NCI-H1092 (cell line): Measurements from ENCODE around the gene TMEM208.
A peak's percentile ranks its signal among the peaks of the same experiment; 100 is the strongest.

ENCODE experiments used
- DNase-seq: peaks from one replicate; lab custom pipeline; 2025; lab: John Stamatoyannopoulos, UW

TMEM208 gene

GRCh38 chr16:67236563-67237395 lies 9.8 kb downstream of the TMEM208 start:
- no peak for DNase-seq

DNA sequence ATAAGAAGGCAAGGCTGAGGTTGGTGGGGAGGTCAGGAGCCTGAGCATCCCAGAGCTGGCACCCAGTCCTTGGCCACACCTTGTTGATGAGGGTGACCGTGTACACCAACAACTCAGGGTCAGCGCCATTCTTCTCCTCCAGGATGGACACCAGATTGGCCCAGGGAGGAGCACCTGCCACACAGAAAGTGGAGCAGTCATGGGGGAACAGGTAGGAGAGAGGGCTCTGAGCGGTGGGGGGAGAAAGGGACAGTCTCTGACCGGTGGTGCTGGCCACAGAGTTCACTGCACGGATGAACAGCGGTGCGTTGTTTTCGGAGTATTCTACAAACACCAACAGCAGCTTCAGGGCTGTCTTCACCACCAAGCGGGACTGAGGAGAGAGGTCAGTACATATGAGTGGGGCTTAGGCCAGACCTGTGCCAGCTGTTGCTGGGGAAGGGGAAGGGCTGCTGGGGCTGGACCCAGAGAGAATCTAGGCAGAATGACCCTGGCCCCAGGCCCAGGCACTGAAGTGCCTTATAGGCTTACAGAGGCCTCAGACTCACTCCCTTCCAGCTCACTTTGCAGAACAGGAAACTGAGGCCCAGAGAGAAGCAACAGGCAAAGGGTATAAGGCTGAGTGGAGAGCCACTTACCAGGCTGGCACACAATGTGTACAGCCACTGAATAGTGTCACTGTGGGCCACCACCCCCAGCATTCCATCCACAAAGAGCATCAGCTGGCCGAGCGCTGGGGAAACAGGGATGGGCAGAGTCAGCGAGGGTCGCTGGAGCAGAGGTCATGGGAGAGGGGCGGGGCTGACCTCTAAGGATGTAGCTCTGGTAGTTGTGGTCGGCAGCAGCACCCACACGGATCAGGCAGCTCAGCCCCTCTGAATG lies 10.7 kb downstream of the TMEM208 start:
- no peak for DNase-seq

GRCh38 chr16:67238278-67238575 lies 11.3 kb downstream of the TMEM208 start:
- DNase-seq = no peak

DNA sequence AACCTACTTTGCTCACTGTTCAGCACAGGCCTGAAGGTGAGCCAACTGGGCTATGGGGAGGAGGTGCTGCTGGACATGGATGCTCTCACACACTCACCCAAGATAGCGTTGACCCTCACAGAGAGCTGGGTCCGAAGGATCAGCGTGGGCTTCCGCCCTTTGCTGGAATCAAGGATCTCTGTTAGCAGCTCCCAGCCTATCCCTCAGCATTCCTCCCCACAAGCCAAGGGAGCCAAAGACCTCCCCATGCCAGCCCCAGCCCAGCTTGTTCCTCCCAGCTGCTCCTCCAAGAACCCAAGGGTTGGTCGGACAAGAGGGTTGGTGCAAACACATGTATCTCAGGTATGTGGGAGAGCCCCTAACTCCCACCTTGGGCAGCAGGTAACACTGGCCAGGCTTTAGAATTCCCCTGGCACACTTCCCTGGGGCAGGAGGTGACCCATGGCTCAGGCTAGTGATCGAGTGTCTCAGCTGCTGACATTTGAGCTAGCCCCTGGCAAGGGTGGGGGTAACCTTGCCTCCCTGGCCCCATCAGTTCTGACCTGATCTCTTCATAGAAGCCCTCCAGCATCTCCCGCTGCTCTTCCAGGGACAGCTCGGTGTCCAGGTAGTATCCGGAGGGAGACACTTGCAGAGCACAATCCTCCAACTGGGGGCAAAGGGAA lies 12.0 kb downstream of the TMEM208 start:
- no peak for DNase-seq

GRCh38 chr16:67240506-67240905 lies 13.6 kb downstream of the TMEM208 start:
- DNase-seq = no peak

GRCh38 chr16:67241008-67241900 lies 14.3 kb downstream of the TMEM208 start:
- DNase-seq = no peak

DNA sequence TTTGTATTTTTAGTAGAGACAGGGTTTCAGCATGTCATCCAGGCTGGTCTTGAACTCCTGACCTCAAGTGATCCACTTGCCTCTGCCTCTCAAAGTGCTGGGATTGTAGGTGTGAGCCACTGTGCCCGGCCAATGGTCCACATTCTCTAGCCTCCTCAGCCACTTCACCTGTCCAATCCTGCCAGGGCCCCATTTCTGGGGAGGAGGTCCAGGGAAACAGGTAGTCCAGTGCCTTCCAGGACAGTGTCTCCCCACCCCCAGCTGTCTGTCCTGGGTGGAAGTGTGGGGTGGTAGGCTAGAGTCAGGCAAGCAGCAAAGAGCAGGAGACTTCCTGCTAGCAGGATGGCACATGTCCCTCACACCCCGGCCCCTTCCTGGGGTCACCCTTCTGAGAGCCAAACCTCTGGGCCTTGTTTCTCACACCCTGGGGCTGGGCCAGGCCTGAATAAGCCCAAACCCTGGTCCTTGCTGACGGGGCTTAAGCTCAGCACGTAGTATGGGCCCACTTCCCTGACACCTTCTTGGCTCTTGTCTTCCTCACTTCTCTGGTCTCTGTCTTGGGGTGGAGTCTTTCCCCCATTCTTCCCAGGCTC lies 15.3 kb downstream of the TMEM208 start:
- DNase-seq = no peak

GRCh38 chr16:67243481-67243880 lies 16.6 kb downstream of the TMEM208 start:
- DNase-seq = no peak

DNA sequence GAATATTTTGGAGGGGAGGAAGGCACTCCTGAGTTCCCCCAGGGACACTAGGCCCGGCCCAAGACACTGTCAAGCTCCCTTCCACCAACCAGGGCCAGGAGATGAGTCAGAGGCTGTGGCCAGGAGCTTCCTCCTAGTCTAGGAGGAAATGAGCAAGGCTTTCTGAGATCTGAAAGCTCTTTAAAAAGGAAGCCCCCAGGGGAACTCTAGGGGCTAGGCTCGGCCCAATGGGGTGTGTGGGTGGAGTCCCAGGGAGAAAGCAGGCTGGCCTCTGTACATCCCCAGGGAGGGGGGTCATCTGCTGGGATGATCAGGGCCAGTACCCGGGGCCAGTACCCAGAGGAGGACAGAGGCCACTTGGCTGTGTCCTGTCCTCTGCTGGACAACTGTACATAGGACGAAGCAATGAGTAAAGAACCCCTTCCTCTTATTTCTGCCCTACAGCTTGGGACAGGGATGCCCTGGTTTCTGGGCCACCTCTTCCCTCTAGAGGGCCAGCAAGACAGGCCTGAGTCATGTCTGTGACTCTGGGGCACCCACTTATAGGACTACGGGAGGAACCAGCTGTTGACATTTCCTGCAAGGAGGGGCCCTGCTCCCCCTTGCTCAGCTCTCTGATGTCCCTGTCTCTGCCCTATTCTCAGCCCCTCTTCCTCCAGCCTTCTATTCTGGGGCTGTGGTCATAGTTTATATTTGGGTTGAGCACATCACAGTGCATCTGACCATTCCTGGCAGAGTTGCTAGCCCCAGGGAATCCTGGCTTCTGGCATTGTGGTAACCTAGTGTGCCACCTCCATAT lies 17.7 kb downstream of the TMEM208 start:
- no peak for DNase-seq

GRCh38 chr16:67245186-67245585 lies 18.3 kb downstream of the TMEM208 start:
- DNase-seq = no peak

- DNase-seq = no peak
Measured at GRCh38 chr16:67245674-67246080, 18.7 kb downstream of the TMEM208 start.

DNA sequence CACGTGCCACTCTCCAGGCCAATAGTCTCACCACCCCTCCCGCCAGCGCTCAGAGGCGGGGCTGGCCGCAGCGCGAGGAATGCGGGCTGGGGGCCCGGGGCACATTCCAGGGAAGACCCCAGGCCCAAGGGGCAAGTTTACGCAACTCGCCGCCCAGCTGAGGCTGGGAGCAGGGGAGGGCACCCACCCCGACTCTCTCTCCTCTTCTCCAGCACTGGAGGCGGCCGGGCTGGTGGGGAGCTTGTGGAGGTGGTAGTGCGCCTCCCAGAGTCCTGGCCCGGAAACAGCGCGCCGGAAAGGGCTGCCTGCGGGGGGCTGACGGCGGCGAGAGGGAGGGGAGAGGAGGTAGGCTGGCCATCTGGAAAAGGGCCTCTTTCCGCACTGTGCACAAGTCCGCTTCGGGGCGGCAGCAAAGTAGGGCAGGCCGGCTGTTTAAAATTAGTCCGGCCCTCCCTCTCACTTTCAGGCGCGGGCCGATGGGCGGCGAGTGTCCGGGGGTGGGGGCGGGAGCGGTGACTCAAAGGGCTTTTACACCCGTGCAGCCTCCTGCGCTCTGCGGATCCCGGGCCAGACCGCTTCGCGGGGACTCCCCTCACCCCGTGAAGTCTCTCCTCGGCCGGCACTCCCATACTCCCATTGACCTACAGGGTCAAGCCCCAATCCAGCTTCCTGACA lies 19.3 kb downstream of the TMEM208 start:
- no peak for DNase-seq

DNA sequence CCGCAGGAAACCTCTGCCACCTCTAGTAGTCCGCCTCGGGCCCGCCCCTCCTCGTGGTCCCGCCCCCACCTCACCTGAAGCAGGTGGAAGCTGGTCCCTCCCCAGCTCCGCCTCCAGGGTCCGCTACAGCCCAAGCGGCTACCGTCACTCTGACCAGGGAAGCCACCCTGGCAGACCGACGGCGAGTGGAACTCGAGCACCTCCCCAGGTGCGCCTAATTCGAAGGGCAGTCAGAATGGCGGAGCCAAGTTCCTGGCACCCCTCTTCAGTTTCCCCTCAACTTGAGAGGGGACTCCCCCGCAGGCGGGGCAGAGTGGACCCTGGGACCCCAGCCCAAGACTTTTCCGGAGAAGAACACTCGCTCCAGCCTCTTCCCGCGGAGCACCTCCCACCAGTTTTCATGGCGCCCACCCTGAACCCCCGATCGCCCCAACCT lies 19.8 kb downstream of the TMEM208 start:
- DNase-seq = no peak

- peak; percentile 65 for DNase-seq
Measured at GRCh38 chr16:67247192-67248072, 20.5 kb downstream of the TMEM208 start, which contains the start of gene FHOD1. Gene FHOD1 (minus strand): TSS chr16:67247481. CDS start chr16:67247410, 71 bp downstream.

- DNase-seq = no peak
Measured at GRCh38 chr16:67248073-67248400, 21.1 kb downstream of the TMEM208 start.

DNA sequence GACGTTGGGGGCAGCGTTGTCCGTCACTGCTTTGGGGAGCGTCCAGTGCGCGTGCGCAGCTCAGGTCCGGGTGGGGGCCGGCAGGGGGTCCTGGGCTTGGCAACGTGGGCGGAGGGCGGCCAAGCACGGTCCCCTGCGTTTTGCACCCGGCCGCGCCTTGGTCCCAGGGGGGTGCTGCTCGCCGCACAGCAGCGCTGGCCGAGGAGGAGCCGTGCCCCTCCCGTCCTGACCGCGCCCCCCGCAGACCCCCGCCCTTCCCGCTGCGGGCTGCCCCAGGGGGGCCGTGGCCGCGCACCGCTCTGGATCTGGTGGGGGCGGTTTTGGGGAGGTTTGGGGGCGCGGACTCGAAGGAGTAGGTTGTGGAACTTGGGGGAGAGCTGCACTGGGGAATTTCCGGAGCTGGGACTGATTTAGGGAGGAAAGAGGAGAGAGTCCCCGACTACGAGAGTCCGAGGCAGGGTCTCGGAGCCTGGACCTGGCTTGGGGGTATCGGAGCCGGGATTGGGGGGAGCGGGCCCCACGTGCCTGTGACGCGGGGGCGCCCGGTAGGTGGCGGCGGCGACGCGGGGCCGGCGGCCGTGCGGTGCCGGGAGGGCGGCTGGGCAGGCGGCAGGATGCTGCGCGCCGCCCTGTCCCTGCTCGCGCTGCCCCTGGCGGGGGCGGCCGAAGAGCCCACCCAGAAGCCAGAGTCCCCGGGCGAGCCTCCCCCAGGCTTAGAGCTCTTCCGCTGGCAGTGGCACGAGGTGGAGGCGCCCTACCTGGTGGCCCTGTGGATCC lies 21.7 kb downstream of the TMEM208 start, which contains the start of gene SLC9A5:
SLC9A5 (plus strand) TSS at position 579 of the 777 bp plus-strand sequence; CDS start at position 615, 36 bp downstream.
- no peak for DNase-seq

DNA sequence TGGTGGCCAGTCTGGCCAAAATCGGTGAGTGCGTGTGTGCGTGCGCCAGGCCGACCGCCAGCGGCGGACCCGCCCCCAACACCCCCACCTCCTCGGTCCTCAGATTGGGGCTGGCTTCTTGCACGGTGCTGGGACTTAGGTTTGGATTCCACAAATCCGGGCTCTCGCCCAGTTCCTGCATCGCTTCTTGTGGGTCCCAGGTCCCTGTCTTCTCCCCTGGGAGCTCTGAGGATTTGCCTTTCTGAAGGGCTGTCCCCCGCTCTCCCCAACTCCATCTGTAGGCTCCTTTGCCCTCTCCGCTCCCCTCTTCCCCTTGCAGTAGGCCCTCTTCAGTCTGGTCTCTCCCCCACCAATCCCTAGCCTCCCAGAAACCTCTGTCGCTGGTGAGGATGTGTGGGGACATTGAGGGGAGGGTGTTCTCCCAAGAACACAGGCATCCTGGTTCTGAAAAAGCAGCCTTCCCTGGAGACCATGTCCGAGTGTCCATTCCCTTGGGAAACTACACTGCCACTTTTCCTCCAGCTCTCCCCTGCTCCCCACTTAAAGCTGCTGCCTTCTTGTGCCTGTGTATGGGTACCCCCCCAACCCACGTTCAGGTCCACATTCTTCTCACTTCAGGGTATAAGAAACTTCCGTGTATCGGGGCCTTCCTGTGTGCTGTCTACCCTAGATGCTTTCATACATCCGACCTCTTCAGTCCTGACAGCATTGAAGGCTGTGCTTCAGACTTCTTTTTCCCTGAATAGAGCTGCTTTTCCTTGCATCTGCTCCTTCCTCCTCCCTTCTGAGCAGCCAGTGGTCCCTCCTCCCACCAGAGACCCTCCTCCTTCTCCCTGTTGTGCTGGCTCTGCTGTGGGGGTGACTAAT lies 22.5 kb downstream of the TMEM208 start:
- DNase-seq = no peak
